GM23338 (cell line): ENCODE results near the gene CCDC86. TPM values are rescaled to one million over a fixed set of nuclear protein-coding genes. Genes with fewer than 3 reads are reported as not detected.

Source experiments
- ATAC-seq: fragments of 200-7000 bp; cut with Tn5 transposase; 3 replicates; pipeline ENCODE4 v1.9.1; 2020
- DNase-seq: peaks from one replicate; pipeline ENCODE4 v3.0.0-alpha.2; 2015; ENCODE audit warnings: low spot score
- H2AFZ ChIP-seq: fragments of 200-600 bp; sonication (generic); 2 replicates; pipeline ENCODE4 v1.8.0; 2016; ENCODE audit warnings: antibody characterized with exemption, mild to moderate bottlenecking, moderate library complexity
- H3F3A ChIP-seq: fragments of 200-600 bp; sonication (generic); replicated peaks from 2 replicates; pipeline ENCODE4 v1.8.0; 2017; ENCODE audit warnings: antibody characterized with exemption, mixed run types, low read depth
- H3K27ac ChIP-seq: fragments of 200-600 bp; sonication (generic); 2 replicates; pipeline ENCODE4 v1.6.1; 2016; ENCODE audit warnings: low read depth
- H3K27me3 ChIP-seq: fragments of 200-600 bp; sonication (generic); 2 replicates; pipeline ENCODE4 v1.8.0; 2016; ENCODE audit warnings: mild to moderate bottlenecking, mixed run types, moderate library complexity; ENCODE audit not compliant: insufficient read depth
- H3K36me3 ChIP-seq: fragments of 200-600 bp; sonication (generic); 2 replicates; pipeline ENCODE4 v1.8.0; 2016; ENCODE audit warnings: mild to moderate bottlenecking; ENCODE audit not compliant: insufficient read depth
- H3K4me1 ChIP-seq: fragments of 200-600 bp; sonication (generic); 2 replicates; pipeline ENCODE4 v1.8.0; 2016; ENCODE audit warnings: mild to moderate bottlenecking, moderate library complexity; ENCODE audit not compliant: insufficient read depth
- H3K4me2 ChIP-seq: fragments of 200-600 bp; sonication (generic); 2 replicates; pipeline ENCODE4 v1.7.1; 2017; ENCODE audit warnings: mixed run types
- H3K4me3 ChIP-seq: fragments of 200-600 bp; sonication (generic); 2 replicates; pipeline ENCODE4 v1.6.1; 2016; ENCODE audit warnings: mixed run types
- H3K79me2 ChIP-seq: fragments of 200-600 bp; sonication (generic); replicated peaks from 2 replicates; pipeline ENCODE4 v1.8.0; 2017; ENCODE audit warnings: mild to moderate bottlenecking; ENCODE audit not compliant: insufficient read depth
- H3K9me2 ChIP-seq: fragments of 200-600 bp; sonication (generic); 2 replicates; pipeline ENCODE4 v1.8.0; 2017; ENCODE audit not compliant: insufficient read depth
- H4K20me1 ChIP-seq: fragments of 200-600 bp; sonication (generic); replicated peaks from 2 replicates; pipeline ENCODE4 v1.8.0; 2017; ENCODE audit warnings: mild to moderate bottlenecking; ENCODE audit not compliant: insufficient read depth
- H3K27ac Mint-ChIP-seq: 2 replicates; pipeline ENCODE4 v1.8.0; 2020; ENCODE audit warnings: inconsistent platforms, mild to moderate bottlenecking, moderate library complexity, mixed read lengths
- H3K27me3 Mint-ChIP-seq: 3 replicates; pipeline ENCODE4 v1.8.0; 2022; ENCODE audit warnings: low read depth, mild to moderate bottlenecking, moderate library complexity, mixed read lengths, inconsistent platforms; ENCODE audit not compliant: insufficient read depth, poor library complexity
- H3K36me3 Mint-ChIP-seq: 3 replicates; pipeline ENCODE4 v1.8.0; 2021; ENCODE audit warnings: low read depth, mild to moderate bottlenecking, inconsistent platforms, moderate library complexity, mixed read lengths
- H3K4me1 Mint-ChIP-seq: 3 replicates; pipeline ENCODE4 v1.8.0; 2020; ENCODE audit warnings: mild to moderate bottlenecking, inconsistent platforms, mixed read lengths
- H3K4me3 Mint-ChIP-seq: 3 replicates; pipeline ENCODE4 v1.8.0; 2021; ENCODE audit warnings: moderate library complexity, mild to moderate bottlenecking, inconsistent platforms, mixed read lengths
- H3K9me3 Mint-ChIP-seq: 3 replicates; pipeline ENCODE4 v1.8.0; 2020; ENCODE audit warnings: moderate library complexity, mild to moderate bottlenecking, inconsistent platforms, mixed read lengths
- CREB1 ChIP-seq: fragments of 250-450 bp; sonication (Bioruptor Pico); IDR thresholded peaks from 2 replicates; pipeline ENCODE4 v1.5.0; 2020; ENCODE audit warnings: low read depth, mild to moderate bottlenecking, moderate library complexity
- CTCF ChIP-seq, 2 experiments: fragments of 200-600 bp in 1 of 2; sonication (generic) in 1 of 2; conservative IDR thresholded peaks; 2 replicates each; pipeline versions ENCODE4 v1.5.1 to v1.6.1; 2016 to 2017; ENCODE audit warnings: antibody characterized with exemption in 2 of 2, low read depth in 2 of 2, mild to moderate bottlenecking in 2 of 2, moderate library complexity in 1 of 2
- ETS1 ChIP-seq: IDR thresholded peaks from 2 replicates; pipeline ENCODE4 v1.6.1; 2016; ENCODE audit warnings: antibody characterized with exemption
- EZH2 ChIP-seq: fragments of 200-600 bp; sonication (generic); IDR thresholded peaks from one replicate; pipeline ENCODE4 v1.8.0; 2017; ENCODE audit warnings: antibody characterized with exemption, mild to moderate bottlenecking, low read depth; ENCODE audit not compliant: unreplicated experiment
- EZH2phosphoT487 ChIP-seq: fragments of 200-600 bp; sonication (generic); IDR thresholded peaks from one replicate; pipeline ENCODE4 v1.8.1; 2018; ENCODE audit warnings: antibody characterized with exemption; ENCODE audit not compliant: unreplicated experiment
- JUNB ChIP-seq: IDR thresholded peaks from one replicate; pipeline ENCODE4 v1.6.1; 2016; ENCODE audit warnings: antibody characterized with exemption; ENCODE audit not compliant: unreplicated experiment
- NANOG ChIP-seq: IDR thresholded peaks from 2 replicates; pipeline ENCODE4 v1.6.1; 2016; ENCODE audit warnings: antibody characterized with exemption, borderline replicate concordance
- POLR2AphosphoS5 ChIP-seq: IDR thresholded peaks from 2 replicates; pipeline ENCODE4 v1.6.1; 2016; ENCODE audit warnings: antibody characterized with exemption, low read depth
- REST ChIP-seq: IDR thresholded peaks from one replicate; pipeline ENCODE4 v1.6.1; 2018; ENCODE audit warnings: antibody characterized with exemption; ENCODE audit not compliant: unreplicated experiment
- STAT1 ChIP-seq: IDR thresholded peaks from one replicate; pipeline ENCODE4 v1.6.1; 2016; ENCODE audit warnings: antibody characterized with exemption; ENCODE audit not compliant: unreplicated experiment
- ZNF114 ChIP-seq: fragments of 250-450 bp; sonication (Bioruptor Pico); IDR thresholded peaks from 2 replicates; pipeline ENCODE4 v1.5.0; 2020; ENCODE audit warnings: mild to moderate bottlenecking, moderate library complexity
- ZNF331 ChIP-seq: fragments of 250-450 bp; sonication (Bioruptor Pico); IDR thresholded peaks from 2 replicates; pipeline ENCODE4 v1.5.0; 2020; ENCODE audit warnings: low read depth, mild to moderate bottlenecking, moderate library complexity
- ZNF462 ChIP-seq: fragments of 250-450 bp; sonication (Bioruptor Pico); IDR thresholded peaks from 2 replicates; pipeline ENCODE4 v1.5.0; 2020; ENCODE audit warnings: mild to moderate bottlenecking, moderate library complexity
- polyA plus RNA-seq: library from polyadenylated mRNA; unstranded; fragments of >200 nt; fragmentation: Nextera tagmentation; extraction: Ambion mirVana; gene quantifications from 2 replicates; pipeline ENCODE4 v1.2.1, GENCODE V29; 2016
- total RNA-seq: library from RNA; depleted of rRNA; stranded (reverse); fragments of >200 nt; shearing (Covaris generic); gene quantifications from 2 replicates; pipeline ENCODE4 v1.2.3, GENCODE V29; 2014

CCDC86 gene
- total and polyA plus RNA-seq, 2 experiments from 2014 or later = 67.3 to 98.5 TPM

- H3K4me3 Mint-ChIP-seq = no peak overlapping the region
- Histone ChIP-seq H3K27me3 (no peaks in the 10 kb centered on the region), H3K4me3 (no peak overlapping the region), H4K20me1 (no peaks in the 10 kb centered on the region), H3K9me2 (no peaks in the 10 kb centered on the region), H3K27ac (no peak overlapping the region), H3K4me2 (no peak overlapping the region), H3F3A (no peaks in the 10 kb centered on the region), H2AFZ (no peak overlapping the region), H3K79me2 (no peaks in the 10 kb centered on the region), H3K36me3 (no peaks in the 10 kb centered on the region), H3K4me1 (no peaks in the 10 kb centered on the region)
- DNase-seq (no peak), ATAC-seq (no peak)
- peaks cover 34% of the 10 kb centered on the region for H3K9me3 Mint-ChIP-seq
- no peaks in the 10 kb centered on the region for H3K4me1 Mint-ChIP-seq
- H3K27me3 Mint-ChIP-seq = peaks cover 8% of the 10 kb centered on the region
- peaks cover 12% of the 10 kb centered on the region; the same call in 2 of the 3 replicates for H3K36me3 Mint-ChIP-seq
- TF ChIP-seq NANOG (no peak), STAT1 (no peak), ZNF331 (no peak), EZH2phosphoT487 (no peak), ZNF462 (no peak), REST (no peak), POLR2AphosphoS5 (no peak), ETS1 (no peak), CTCF (conservative IDR thresholded peaks at IDR 0.05; ENCODE audit: low read depth in 2 of 2) (no peak), EZH2 (no peak), ZNF114 (no peak), CREB1 (CRISPR knock-in tag) (no peak), JUNB (no peak)
- H3K27ac Mint-ChIP-seq = no peak overlapping the region
Observed at GRCh38 chr11:60814112-60814511, 27.8 kb upstream of the CCDC86 start.
